HepG2 (cell line): ENCODE data around the gene RNF150. TPM values are rescaled to one million over a fixed set of nuclear protein-coding genes. Genes with fewer than 3 reads are reported as not detected.

Experiments
- ATAC-seq: fragments of 200-7000 bp; cut with Tn5 transposase; 3 replicates; pipeline ENCODE4 v1.9.1; 2020; ENCODE audit warnings: mild to moderate bottlenecking, moderate library complexity
- BruUV-seq: library from RNA; stranded (reverse); fragments of 400-500 nt; replicated peaks from 2 replicates; lab custom pipeline; 2021; lab: Mats Ljungman, UMichigan
- CTCF ChIA-PET: fragments of 300-600 bp; formaldehyde crosslinking; extraction: SDS; loops from one replicate; lab custom pipeline; 2021; ENCODE audit warnings: low total read pairs, inconsistent platforms, low intra/inter-chr PET ratio; lab: Yijun Ruan, JAX
- POLR2A ChIA-PET: fragments of 350-600 bp; sonication (Branson Sonifier 250); formaldehyde crosslinking; loops from one replicate; lab custom pipeline; 2020; ENCODE audit warnings: antibody characterized with exemption, inconsistent platforms; lab: Yijun Ruan, JAX
- DNase-seq: peaks from one replicate; pipeline ENCODE4 v3.0.0-alpha.2; 2015; ENCODE audit warnings: low spot score
- FAIRE-seq: peaks from 3 replicates; lab custom pipeline; 2011; peaks lifted over from hg19 to GRCh38; lab: Jason Lieb, UNC
- H2AFZ ChIP-seq: one replicate; pipeline ENCODE4 v1.6.1; 2011; ENCODE audit warnings: low read length, inconsistent platforms
- H3K27ac ChIP-seq: fragments of 300-600 bp; 3 replicates; pipeline ENCODE4 v1.8.0; 2011; ENCODE audit warnings: mixed run types, mild to moderate bottlenecking, mixed read lengths, low read length, inconsistent platforms; ENCODE audit not compliant: insufficient read depth; ENCODE audit errors: extremely low read length
- H3K27me3 ChIP-seq, 2 experiments: fragments of 200-600 bp in 1 of 2; 2 replicates in 1 of 2; 3 replicates in 1 of 2; pipeline versions ENCODE4 v1.6.0 to v1.8.0; 2011; ENCODE audit warnings: low read length in 2 of 2, mild to moderate bottlenecking in 2 of 2, moderate library complexity in 2 of 2, inconsistent platforms in 1 of 2; ENCODE audit not compliant: insufficient read depth in 2 of 2, control insufficient read depth in 1 of 2
- H3K36me3 ChIP-seq, 2 experiments: fragments of 200-600 bp in 1 of 2; replicated peaks in 1 of 2; 2 replicates in 1 of 2; 3 replicates in 1 of 2; pipeline versions ENCODE4 v1.5.1 to v1.8.0; 2011; ENCODE audit warnings: low read length in 2 of 2, inconsistent platforms in 1 of 2; ENCODE audit not compliant: insufficient read depth in 2 of 2, control insufficient read depth in 1 of 2
- H3K4me1 ChIP-seq: 2 replicates; pipeline ENCODE4 v1.5.1; 2012; ENCODE audit warnings: low read length, inconsistent platforms; ENCODE audit not compliant: insufficient read depth
- H3K4me2 ChIP-seq: 2 replicates; pipeline ENCODE4 v1.6.0; 2011; ENCODE audit warnings: low read depth, low read length, inconsistent platforms
- H3K4me3 ChIP-seq, 3 experiments: fragments of 200-600 bp in 1 of 3; sonication (generic), shearing (Covaris generic) in 1 of 3; replicated peaks in 1 of 3; 2 replicates each; pipeline ENCODE4 v1.5.1; 2011 to 2016; ENCODE audit warnings: low read length in 3 of 3, inconsistent platforms in 2 of 3, low read depth in 2 of 3, mild to moderate bottlenecking in 2 of 3, control low read depth in 1 of 3, mixed read lengths in 1 of 3; ENCODE audit not compliant: insufficient read depth in 1 of 3
- H3K79me2 ChIP-seq: one replicate; pipeline ENCODE4 v1.6.1; 2011; ENCODE audit warnings: low read length, inconsistent platforms; ENCODE audit not compliant: insufficient read depth
- H3K9ac ChIP-seq: 2 replicates; pipeline ENCODE4 v1.6.0; 2011; ENCODE audit warnings: mild to moderate bottlenecking, low read depth, low read length, inconsistent platforms; ENCODE audit not compliant: insufficient read depth
- H3K9me3 ChIP-seq: 2 replicates; pipeline ENCODE4 v1.5.1; 2012; ENCODE audit warnings: mild to moderate bottlenecking, low read length
- H4K20me1 ChIP-seq: 2 replicates; pipeline ENCODE4 v1.6.0; 2011; ENCODE audit warnings: inconsistent platforms, mild to moderate bottlenecking, low read length, moderate library complexity; ENCODE audit not compliant: insufficient read depth
- CHD4 ChIP-seq: fragments of 200-600 bp; sonication (generic); IDR thresholded peaks from 2 replicates; pipeline ENCODE4 v1.7.0; 2017; ENCODE audit warnings: mild to moderate bottlenecking, low read length, borderline replicate concordance
- FOSL1 ChIP-seq: sonication (generic); formaldehyde crosslinking; IDR thresholded peaks from 2 replicates; pipeline ENCODE4 v1.9.0; 2021; ENCODE audit warnings: missing genetic modification reagents, borderline replicate concordance
- MIER3 ChIP-seq: IDR thresholded peaks from 2 replicates; pipeline ENCODE4 v1.6.1; 2016; ENCODE audit warnings: missing compliant biosample characterization, borderline replicate concordance
- PCBP2 ChIP-seq: fragments of 200-400 bp; formaldehyde crosslinking; optimal IDR thresholded peaks from 2 replicates; pipeline ENCODE3; 2018; ENCODE audit warnings: low read length, low read depth; ENCODE audit not compliant: poor library complexity, severe bottlenecking
- RFX3 ChIP-seq: IDR thresholded peaks from 2 replicates; pipeline ENCODE4 v1.6.1; 2016; ENCODE audit warnings: missing biosample characterization, missing genetic modification reagents
- RORA ChIP-seq: sonication (generic); formaldehyde crosslinking; IDR thresholded peaks from 2 replicates; pipeline ENCODE4 v1.5.0; 2020; ENCODE audit warnings: mild to moderate bottlenecking, missing genetic modification reagents, moderate library complexity
- ZBTB20 ChIP-seq: sonication (generic); formaldehyde crosslinking; IDR thresholded peaks from 2 replicates; pipeline ENCODE4 v1.8.1; 2023; ENCODE audit warnings: missing genetic modification reagents, low read depth, mild to moderate bottlenecking, borderline replicate concordance
- ZMYM4 ChIP-seq: sonication (generic); formaldehyde crosslinking; IDR thresholded peaks from 2 replicates; pipeline ENCODE4 v1.8.1; 2023; ENCODE audit warnings: mild to moderate bottlenecking, missing genetic modification reagents
- ZNF335 ChIP-seq: sonication (generic); formaldehyde crosslinking; IDR thresholded peaks from 2 replicates; pipeline ENCODE4 v1.4.0; 2020; ENCODE audit warnings: missing genetic modification reagents
- WGBS: methylation state at CpG from one replicate; pipeline ENCODE4 v1.1.6; 2017; ENCODE audit warnings: low lambda C conversion rate; 5-methylcytosine and 5-hydroxymethylcytosine counted together
- in situ Hi-C: cut with HindIII; loops from 2 replicates; pipeline ENCODE4 v1.10.0; 2017; ENCODE audit warnings: low pct_unique_long_range_greater_than_20kb; ENCODE audit not compliant: extremely low pct_ligation_motif_present
- intact Hi-C: fragments of 100-400 bp; cut with micrococcal nuclease; formaldehyde crosslinking; loops from one replicate; pipeline ENCODE4 v1.10.0; 2022; ENCODE audit not compliant: unreplicated experiment
- polyA plus RNA-seq, 8 experiments: library from polyadenylated mRNA; depleted of rRNA in 3 of 8; stranded (reverse) in 7 of 8; unstranded in 1 of 8; fragments of >200 nt; fragmentation: Illumina TruSeq in 4 of 8; extraction: Trizol in 4 of 8; gene quantifications; 2 replicates each; pipeline versions ENCODE4 v1.2.1 to v1.2.3, GENCODE V29; 2011 to 2016; ENCODE audit warnings: low read depth in 4 of 8, missing spikeins in 1 of 8, mixed read lengths in 1 of 8; ENCODE audit not compliant: insufficient read depth in 1 of 8
- total RNA-seq, 5 experiments: library from RNA; depleted of rRNA; stranded (reverse); fragments of >200 nt; fragmentation: Illumina TruSeq; extraction: Trizol; gene quantifications; 2 replicates each; pipeline ENCODE4 v1.2.3, GENCODE V29; 2016; ENCODE audit warnings: low read depth in 1 of 5
- TF ChIP-seq, protein P1 (sequence below): sonication (generic); formaldehyde crosslinking; IDR thresholded peaks from 2 replicates; pipeline ENCODE4 v1.8.1; 2022; ENCODE audit warnings: mild to moderate bottlenecking, missing genetic modification reagents
- TF ChIP-seq, protein P2 (sequence below): sonication (generic); formaldehyde crosslinking; conservative IDR thresholded peaks from 2 replicates; pipeline ENCODE4 v1.4.0; 2020; ENCODE audit warnings: missing genetic modification reagents

The RNF150 gene
- total and polyA plus RNA-seq, 2 of the 13 experiments (the other 11 are each of a cell fraction or from before 2014, with no cell fraction given): 0.02 to 0.03 TPM

DNA sequence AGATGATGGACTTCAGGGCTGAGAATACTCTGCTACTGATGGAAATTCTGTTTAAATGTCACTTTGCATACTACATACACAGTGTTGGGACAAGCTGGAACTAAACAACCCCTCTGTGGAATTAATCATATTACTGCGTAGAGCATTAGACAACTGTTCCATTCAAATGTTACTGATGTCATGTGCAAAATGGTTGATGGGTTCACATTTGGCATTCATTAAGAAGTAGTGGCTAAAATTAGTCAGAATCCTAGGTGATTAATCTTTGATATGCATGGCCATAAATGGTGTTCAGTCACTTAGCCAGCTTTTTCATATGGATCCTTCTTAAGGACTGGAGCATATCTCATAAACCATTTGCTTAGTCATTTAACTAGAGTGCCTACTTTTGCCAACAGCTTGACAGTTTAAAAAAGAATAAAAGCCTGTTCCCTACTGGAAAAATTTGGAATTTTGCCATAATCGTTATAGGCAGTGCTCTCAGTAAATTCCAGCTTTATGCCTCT lies 105.2 kb downstream of the RNF150 start:
- in situ Hi-C loops: no loop called here
- H3K4me1 ChIP-seq: no peaks in the 10 kb centered on the region
- no peak overlapping the region for H3K27ac ChIP-seq
- WGBS: 18% methylated on average over 2 of the region's 2 CpGs
- no peak overlapping the region for H3K4me3 ChIP-seq
- H3K9me3 ChIP-seq: no peaks in the 10 kb centered on the region
- H3K4me2 ChIP-seq: no peak overlapping the region
- no peaks in the 10 kb centered on the region for H3K36me3 ChIP-seq
- H3K27me3 ChIP-seq: no peaks in the 10 kb centered on the region; a peak in 1 of 5 replicates
- intact Hi-C loops: no loop called here
- TF ChIP-seq RFX3 (CRISPR knock-in tag): no peak
- TF ChIP-seq ZBTB20 (CRISPR knock-in tag): no peak
- no peak for TF ChIP-seq RORA (CRISPR knock-in tag)
- TF ChIP-seq MIER3 (CRISPR knock-in tag): no peak
- TF ChIP-seq ZMYM4 (CRISPR knock-in tag): no peak
- TF ChIP-seq, protein P1, sequence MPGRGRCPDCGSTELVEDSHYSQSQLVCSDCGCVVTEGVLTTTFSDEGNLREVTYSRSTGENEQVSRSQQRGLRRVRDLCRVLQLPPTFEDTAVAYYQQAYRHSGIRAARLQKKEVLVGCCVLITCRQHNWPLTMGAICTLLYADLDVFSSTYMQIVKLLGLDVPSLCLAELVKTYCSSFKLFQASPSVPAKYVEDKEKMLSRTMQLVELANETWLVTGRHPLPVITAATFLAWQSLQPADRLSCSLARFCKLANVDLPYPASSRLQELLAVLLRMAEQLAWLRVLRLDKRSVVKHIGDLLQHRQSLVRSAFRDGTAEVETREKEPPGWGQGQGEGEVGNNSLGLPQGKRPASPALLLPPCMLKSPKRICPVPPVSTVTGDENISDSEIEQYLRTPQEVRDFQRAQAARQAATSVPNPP: no peak
- TF ChIP-seq FOSL1 (CRISPR knock-in tag): no peak
- TF ChIP-seq ZNF335 (CRISPR knock-in tag): no peak
- no peak for TF ChIP-seq PCBP2
- TF ChIP-seq, protein P2, sequence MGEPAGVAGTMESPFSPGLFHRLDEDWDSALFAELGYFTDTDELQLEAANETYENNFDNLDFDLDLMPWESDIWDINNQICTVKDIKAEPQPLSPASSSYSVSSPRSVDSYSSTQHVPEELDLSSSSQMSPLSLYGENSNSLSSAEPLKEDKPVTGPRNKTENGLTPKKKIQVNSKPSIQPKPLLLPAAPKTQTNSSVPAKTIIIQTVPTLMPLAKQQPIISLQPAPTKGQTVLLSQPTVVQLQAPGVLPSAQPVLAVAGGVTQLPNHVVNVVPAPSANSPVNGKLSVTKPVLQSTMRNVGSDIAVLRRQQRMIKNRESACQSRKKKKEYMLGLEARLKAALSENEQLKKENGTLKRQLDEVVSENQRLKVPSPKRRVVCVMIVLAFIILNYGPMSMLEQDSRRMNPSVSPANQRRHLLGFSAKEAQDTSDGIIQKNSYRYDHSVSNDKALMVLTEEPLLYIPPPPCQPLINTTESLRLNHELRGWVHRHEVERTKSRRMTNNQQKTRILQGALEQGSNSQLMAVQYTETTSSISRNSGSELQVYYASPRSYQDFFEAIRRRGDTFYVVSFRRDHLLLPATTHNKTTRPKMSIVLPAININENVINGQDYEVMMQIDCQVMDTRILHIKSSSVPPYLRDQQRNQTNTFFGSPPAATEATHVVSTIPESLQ: no peak
- TF ChIP-seq CHD4: no peak
- BruUV-seq: no TSS peak
- no peak overlapping the region for H3K9ac ChIP-seq
- DNase-seq (no peak), FAIRE-seq (no peak), ATAC-seq (no peak)
- H2AFZ ChIP-seq: no peak overlapping the region
- no peaks in the 10 kb centered on the region for H3K79me2 ChIP-seq
- no peaks in the 10 kb centered on the region for H4K20me1 ChIP-seq
- CTCF ChIA-PET: no interaction called here
- POLR2A ChIA-PET: no interaction called here
